Gastroesophageal sphincter (tissue), 4 donors: ENCODE results near the gene MYL3. TPM values are rescaled to one million over a fixed set of nuclear protein-coding genes. Genes with fewer than 3 reads are reported as not detected.

Experiments used
- ATAC-seq: fragments of 150-250 bp; one replicate; pipeline ENCODE4 v1.9.1; 2016; ENCODE audit warnings: mild to moderate bottlenecking, moderate library complexity
- H3K27ac ChIP-seq, 4 donors: fragments of 200-600 bp; sonication (generic) in 3 of 4; 1 replicate in 3 of 4; 2 replicates in 1 of 4; pipeline ENCODE4 v1.5.1; 2016 to 2019
- H3K27me3 ChIP-seq: fragments of 200-600 bp; sonication (generic); one replicate; pipeline ENCODE4 v1.5.1; 2019
- H3K36me3 ChIP-seq, 2 donors: fragments of 200-600 bp; sonication (generic); one replicate each; pipeline ENCODE4 v1.5.1; 2019; ENCODE audit warnings: control low read depth in 1 of 2
- H3K4me1 ChIP-seq, 3 donors: fragments of 200-600 bp; sonication (generic); 1 replicate in 2 of 3; 2 replicates in 1 of 3; pipeline ENCODE4 v1.5.1; 2016 to 2019; ENCODE audit warnings: control low read depth in 2 of 3
- H3K4me3 ChIP-seq, 2 donors: fragments of 200-600 bp; sonication (generic); one replicate each; pipeline ENCODE4 v1.5.1; 2019; ENCODE audit warnings: mild to moderate bottlenecking in 1 of 2, moderate library complexity in 1 of 2
- H3K9me3 ChIP-seq, 3 donors: fragments of 200-600 bp; sonication (generic); one replicate each; pipeline ENCODE4 v1.5.1; 2017 to 2019; ENCODE audit warnings: control low read depth in 2 of 3
- EP300 ChIP-seq: sonication (generic); formaldehyde crosslinking; IDR thresholded peaks from one replicate; pipeline ENCODE4 v1.6.1; 2017; ENCODE audit warnings: antibody characterized with exemption, mild to moderate bottlenecking
- POLR2A ChIP-seq, 2 donors: fragments of 450-650 bp; IDR thresholded peaks; one replicate each; pipeline ENCODE4 v1.6.1; 2017; ENCODE audit warnings: antibody characterized with exemption in 2 of 2, mild to moderate bottlenecking in 2 of 2, moderate library complexity in 1 of 2
- POLR2AphosphoS5 ChIP-seq: sonication (generic); formaldehyde crosslinking; IDR thresholded peaks from one replicate; pipeline ENCODE4 v1.6.1; 2017; ENCODE audit warnings: antibody characterized with exemption
- WGBS, 2 donors: methylation state at CpG; one replicate each; pipeline ENCODE4 v1.1.5; 2018; ENCODE audit warnings: low coverage in 1 of 2; 5-methylcytosine and 5-hydroxymethylcytosine counted together
- total RNA-seq, 4 donors: library from RNA; depleted of rRNA; stranded (reverse); fragments of >200 nt; gene quantifications; one replicate each; pipeline ENCODE4 v1.1.0, GENCODE V29; 2016
- TF ChIP-seq, protein P1 (sequence below), 4 experiments: fragments of 200-600 bp in 2 of 4; fragments of 450-650 bp in 2 of 4; sonication (generic) in 1 of 4; IDR thresholded peaks; one replicate each; pipeline ENCODE4 v1.5.1; 2017 to 2019; ENCODE audit warnings: antibody characterized with exemption in 4 of 4, mild to moderate bottlenecking in 2 of 4, moderate library complexity in 2 of 4

Gene MYL3
- total RNA-seq, 4 donors from 2014 or later = 2.6 to 5.3 (median 4.2) TPM

DNA sequence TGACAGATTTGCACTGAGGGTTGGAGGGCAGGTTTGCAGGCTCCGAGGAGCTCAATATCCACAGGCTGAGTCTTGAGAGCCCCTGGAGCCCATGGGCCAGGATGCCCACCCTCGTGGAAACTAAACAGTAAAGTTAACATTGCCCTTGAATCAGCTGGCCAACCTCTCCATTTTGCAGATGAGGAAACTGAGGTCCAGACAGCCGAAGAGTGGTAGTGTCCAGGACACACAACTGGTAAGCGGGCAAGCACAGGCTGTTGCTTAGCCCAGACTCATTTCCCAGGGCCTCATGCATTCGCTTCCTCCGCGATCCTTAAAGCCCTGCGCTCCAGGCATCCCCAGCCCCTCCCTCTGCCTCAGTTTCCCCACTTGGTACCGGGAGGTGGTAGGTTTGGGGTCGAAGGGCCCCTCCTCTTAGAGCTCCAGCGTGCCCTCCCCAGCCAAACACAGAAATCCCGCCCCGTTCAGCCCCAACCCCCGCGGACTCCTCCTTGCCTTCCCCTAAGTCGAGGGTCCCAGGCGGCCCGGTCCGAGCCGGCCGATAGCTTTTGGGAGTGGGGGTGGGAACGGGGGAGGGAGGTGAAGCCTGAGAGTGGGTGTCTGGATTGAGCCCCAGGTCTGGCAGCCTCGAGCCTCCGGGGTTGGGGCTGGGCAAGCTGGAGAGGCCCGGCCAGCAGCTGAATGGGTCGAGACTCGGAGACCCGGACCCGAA, 17.8 kb upstream of the MYL3 start:
- 24 to 97% methylated on average over 5 of the region's 29 CpGs for WGBS, 2 donors

DNA sequence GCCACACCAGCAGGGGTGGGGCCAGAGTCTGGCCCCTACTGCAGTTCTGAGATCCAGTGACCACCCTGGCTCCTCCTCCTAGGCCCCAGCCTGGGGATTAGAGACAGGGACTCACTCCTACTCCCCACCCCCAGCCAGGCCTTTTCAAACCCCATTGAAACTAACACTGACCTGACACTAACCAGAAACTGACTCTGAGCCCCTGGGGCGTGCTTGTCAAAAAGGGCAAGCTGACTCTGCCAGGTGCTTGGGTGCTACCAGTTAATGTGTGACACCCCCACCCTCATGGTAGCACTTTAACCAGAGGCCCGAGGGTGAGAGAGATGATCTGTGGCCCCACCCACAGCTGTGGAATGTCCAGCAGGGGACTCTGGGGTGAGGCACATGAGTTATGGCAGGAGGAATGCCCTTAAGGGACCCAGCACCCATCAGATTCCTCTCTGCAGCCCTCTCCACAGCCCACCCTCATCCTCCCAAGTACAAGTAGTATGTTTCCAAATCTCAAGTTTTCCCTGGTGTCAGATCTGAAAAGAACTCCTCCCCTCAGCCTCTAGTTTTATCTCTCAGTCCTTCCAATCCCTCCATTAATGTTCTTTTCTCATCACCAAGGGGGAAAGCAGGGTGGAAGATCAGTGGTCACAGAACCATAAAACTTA, 15.7 kb upstream of the MYL3 start:
- no CpG with 5 or more reads among the region's 2 CpGs for WGBS, 2 donors
- no peaks in the 10 kb centered on the region for H3K36me3 ChIP-seq
- peaks cover 0 to 62% (median 18%) of the 10 kb centered on the region in 3 donors for H3K4me1 ChIP-seq
- ATAC-seq = no peak
- H3K4me3 ChIP-seq = no peak overlapping the region
- no peaks in the 10 kb centered on the region for H3K9me3 ChIP-seq
- peak overlapping the region in 3 of 4 donors; percentile 14 to 35 (median 29) for H3K27ac ChIP-seq
- peaks cover 27% of the 10 kb centered on the region for H3K27me3 ChIP-seq
- no peak for TF ChIP-seq EP300
- no peak for TF ChIP-seq POLR2AphosphoS5
- no peak for TF ChIP-seq POLR2A (IDR thresholded peaks at IDR 0.05)
- TF ChIP-seq, protein P1, sequence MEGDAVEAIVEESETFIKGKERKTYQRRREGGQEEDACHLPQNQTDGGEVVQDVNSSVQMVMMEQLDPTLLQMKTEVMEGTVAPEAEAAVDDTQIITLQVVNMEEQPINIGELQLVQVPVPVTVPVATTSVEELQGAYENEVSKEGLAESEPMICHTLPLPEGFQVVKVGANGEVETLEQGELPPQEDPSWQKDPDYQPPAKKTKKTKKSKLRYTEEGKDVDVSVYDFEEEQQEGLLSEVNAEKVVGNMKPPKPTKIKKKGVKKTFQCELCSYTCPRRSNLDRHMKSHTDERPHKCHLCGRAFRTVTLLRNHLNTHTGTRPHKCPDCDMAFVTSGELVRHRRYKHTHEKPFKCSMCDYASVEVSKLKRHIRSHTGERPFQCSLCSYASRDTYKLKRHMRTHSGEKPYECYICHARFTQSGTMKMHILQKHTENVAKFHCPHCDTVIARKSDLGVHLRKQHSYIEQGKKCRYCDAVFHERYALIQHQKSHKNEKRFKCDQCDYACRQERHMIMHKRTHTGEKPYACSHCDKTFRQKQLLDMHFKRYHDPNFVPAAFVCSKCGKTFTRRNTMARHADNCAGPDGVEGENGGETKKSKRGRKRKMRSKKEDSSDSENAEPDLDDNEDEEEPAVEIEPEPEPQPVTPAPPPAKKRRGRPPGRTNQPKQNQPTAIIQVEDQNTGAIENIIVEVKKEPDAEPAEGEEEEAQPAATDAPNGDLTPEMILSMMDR (IDR thresholded peaks at IDR 0.05) = no peak

More for the DNA sequence above, 17.8 kb upstream of the MYL3 start:
- Histone ChIP-seq H3K4me3 (peak overlapping the region; percentile 56 to 73), H3K9me3 (no peaks in the 10 kb centered on the region), H3K4me1 (peaks cover 0 to 67% (median 14%) of the 10 kb centered on the region in 3 donors), H3K27me3 (peaks cover 27% of the 10 kb centered on the region), H3K36me3 (no peaks in the 10 kb centered on the region), H3K27ac (peak overlapping the region in 3 of 4 donors; percentile 86 to 92 (median 88))
- ATAC-seq = no peak
- TF ChIP-seq POLR2A (IDR thresholded peaks at IDR 0.05) = no peak
- TF ChIP-seq, protein P1 (IDR thresholded peaks at IDR 0.05) = no peak
- no peak for TF ChIP-seq POLR2AphosphoS5
- TF ChIP-seq EP300 = no peak

DNA sequence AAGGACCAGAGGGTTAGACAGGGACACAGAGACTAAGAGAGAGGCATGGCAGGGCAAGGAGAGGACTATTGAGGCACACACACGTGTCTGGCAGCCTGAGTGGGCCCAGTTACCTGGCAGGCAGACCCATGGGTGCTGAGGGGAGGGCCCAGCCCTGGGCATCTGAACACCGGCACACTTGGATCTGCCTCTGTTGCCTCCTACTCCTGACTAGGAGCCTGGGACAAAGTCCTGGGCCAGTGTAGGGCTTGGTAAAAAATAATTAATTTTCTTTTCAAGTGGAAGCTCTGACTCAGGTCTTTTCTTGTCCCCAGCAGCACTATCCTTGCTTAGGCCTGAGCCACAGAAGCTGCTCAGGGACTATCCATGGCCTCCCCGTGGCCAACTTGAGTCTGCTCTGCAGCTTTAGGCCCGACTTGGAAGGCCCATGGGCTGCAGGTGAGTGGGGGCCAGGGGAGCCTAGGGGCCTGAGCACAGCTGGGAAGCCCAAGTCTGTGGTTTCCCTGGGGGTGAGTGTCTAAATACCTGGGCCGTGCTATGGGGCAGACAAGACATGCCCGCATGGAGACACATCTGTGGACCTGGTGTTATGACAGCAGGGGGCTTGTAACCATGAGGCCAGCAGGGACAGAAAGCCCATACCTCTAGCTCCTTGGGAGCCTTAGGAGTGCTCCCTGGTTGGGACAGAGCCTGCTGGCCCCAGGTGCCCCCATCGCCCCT, 14.3 kb upstream of the MYL3 start, which contains the start of gene PTH1R:
TSS of gene PTH1R (plus strand) at position 316 of the 720 bp plus-strand sequence. CDS start 5,839 bp downstream, outside the sequence.
- TF ChIP-seq EP300 (no peak), POLR2A (IDR thresholded peaks at IDR 0.05) (no peak)
- TF ChIP-seq, protein P1 (IDR thresholded peaks at IDR 0.05) = no peak
- WGBS, 2 donors = 64% methylated on average over 3 of the region's 7 CpGs; no CpG with 5 or more reads in 1 of the 2 donors
- peaks cover 17% of the 10 kb centered on the region for H3K27me3 ChIP-seq
- no peaks in the 10 kb centered on the region for H3K9me3 ChIP-seq
- no peaks in the 10 kb centered on the region for H3K36me3 ChIP-seq
- no peak for ATAC-seq
- H3K4me3 ChIP-seq = no peak within 1 kb of the TSS
- H3K4me1 ChIP-seq = peaks cover 0 to 63% (median 20%) of the 10 kb centered on the region in 3 donors
- H3K27ac ChIP-seq = peak within 1 kb of the TSS in 3 of 4 donors; percentile 14 to 35 (median 29)

DNA sequence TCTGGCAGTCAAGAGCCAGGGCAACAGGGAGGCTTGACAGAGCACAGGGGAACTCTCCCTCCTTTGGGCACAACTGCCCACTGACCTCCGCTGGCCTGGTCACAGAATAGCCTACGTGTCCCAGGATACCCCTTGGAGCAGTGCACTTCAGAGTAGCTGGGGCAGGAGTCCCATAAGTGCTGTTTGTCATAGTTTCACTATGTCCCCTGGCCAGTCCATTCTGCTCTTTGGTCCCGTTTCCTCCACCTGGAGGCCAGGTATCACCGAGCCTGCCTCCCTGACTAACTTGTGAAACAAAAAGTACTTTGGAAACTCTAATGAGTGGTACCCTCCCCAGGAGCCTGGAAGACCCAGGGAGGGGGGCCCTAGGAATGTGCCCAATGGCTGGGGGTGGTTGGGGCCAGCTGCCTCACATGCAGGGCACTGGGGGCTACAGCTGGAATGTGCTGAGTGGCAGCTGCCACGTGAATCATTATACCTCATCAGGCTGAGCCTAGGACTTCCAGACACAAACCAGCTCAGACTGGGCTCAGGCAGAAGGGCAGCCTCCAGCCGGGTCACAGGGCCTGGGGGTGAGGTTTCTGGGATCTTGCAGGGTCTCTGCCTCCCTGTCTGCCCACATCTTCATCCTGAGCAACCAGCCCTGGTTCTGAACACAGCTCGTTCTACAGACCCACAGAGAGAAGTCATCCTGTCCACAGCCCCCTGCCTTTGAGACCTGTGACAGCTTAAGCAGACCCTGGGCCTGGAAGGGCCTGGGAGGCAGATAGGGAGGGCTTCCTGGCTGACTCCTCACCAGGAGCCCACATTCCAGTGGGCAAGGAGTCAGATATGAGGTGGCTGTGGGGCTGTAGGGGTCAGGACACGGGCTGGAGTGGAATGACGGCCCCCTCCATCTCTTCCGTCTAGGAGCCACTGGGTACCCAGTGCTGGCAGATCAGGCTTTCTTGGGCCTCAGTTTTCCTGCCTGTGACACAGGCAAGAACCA, 13.4 kb upstream of the MYL3 start:
- H3K4me1 ChIP-seq = peaks cover 0 to 59% (median 17%) of the 10 kb centered on the region in 3 donors
- peaks cover 8% of the 10 kb centered on the region for H3K27me3 ChIP-seq
- no peaks in the 10 kb centered on the region for H3K36me3 ChIP-seq
- no peaks in the 10 kb centered on the region for H3K9me3 ChIP-seq
- WGBS, 2 donors = 100% methylated on average over 1 of the region's 10 CpGs; no CpG with 5 or more reads in 1 of the 2 donors
- no peak overlapping the region for H3K27ac ChIP-seq
- ATAC-seq = no peak
- TF ChIP-seq EP300 (no peak), POLR2AphosphoS5 (no peak), POLR2A (IDR thresholded peaks at IDR 0.05) (no peak)
- TF ChIP-seq, protein P1 (IDR thresholded peaks at IDR 0.05) = no peak
- no peak overlapping the region for H3K4me3 ChIP-seq
